Testis (tissue), 2 donors: ENCODE data around the gene FXR1.

Source experiments
- POLR2A ChIP-seq: fragments of 450-650 bp; IDR thresholded peaks from one replicate; pipeline ENCODE4 v1.6.1; 2017; ENCODE audit warnings: antibody characterized with exemption, mild to moderate bottlenecking, moderate library complexity
- TF ChIP-seq, protein P1 (sequence below), 3 experiments: fragments of 450-650 bp in 2 of 3; fragments of 200-600 bp in 1 of 3; sonication (generic) in 1 of 3; IDR thresholded peaks; one replicate each; pipeline ENCODE4 v1.5.1; 2016 to 2019; ENCODE audit warnings: antibody characterized with exemption in 3 of 3, mild to moderate bottlenecking in 2 of 3, moderate library complexity in 1 of 3

DNA sequence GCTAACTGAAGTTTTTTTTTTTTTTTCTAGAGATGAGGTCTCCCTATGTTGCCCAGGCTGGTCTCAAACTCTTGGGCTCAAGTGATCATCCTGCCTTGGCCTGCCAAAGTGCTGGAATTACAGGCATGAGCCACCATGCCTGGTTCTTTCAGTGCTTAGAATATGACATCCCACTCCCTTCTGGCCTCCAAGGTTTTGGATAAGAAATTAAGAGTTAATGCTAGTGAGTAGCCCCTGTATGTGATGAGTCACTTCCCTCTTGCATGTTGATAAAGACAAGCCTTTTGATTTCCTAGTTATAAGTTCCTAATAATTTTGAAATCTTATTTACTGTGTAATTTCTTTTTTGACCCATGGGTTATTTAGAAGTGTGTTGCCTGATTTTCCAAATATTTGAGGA is 112.7 kb downstream of the FXR1 start:
- TF ChIP-seq, protein P1, sequence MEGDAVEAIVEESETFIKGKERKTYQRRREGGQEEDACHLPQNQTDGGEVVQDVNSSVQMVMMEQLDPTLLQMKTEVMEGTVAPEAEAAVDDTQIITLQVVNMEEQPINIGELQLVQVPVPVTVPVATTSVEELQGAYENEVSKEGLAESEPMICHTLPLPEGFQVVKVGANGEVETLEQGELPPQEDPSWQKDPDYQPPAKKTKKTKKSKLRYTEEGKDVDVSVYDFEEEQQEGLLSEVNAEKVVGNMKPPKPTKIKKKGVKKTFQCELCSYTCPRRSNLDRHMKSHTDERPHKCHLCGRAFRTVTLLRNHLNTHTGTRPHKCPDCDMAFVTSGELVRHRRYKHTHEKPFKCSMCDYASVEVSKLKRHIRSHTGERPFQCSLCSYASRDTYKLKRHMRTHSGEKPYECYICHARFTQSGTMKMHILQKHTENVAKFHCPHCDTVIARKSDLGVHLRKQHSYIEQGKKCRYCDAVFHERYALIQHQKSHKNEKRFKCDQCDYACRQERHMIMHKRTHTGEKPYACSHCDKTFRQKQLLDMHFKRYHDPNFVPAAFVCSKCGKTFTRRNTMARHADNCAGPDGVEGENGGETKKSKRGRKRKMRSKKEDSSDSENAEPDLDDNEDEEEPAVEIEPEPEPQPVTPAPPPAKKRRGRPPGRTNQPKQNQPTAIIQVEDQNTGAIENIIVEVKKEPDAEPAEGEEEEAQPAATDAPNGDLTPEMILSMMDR (IDR thresholded peaks at IDR 0.05): no peak
- no peak for TF ChIP-seq POLR2A
